Measurements from ENCODE around the gene TMEM169.

TMEM169 gene

DNA sequence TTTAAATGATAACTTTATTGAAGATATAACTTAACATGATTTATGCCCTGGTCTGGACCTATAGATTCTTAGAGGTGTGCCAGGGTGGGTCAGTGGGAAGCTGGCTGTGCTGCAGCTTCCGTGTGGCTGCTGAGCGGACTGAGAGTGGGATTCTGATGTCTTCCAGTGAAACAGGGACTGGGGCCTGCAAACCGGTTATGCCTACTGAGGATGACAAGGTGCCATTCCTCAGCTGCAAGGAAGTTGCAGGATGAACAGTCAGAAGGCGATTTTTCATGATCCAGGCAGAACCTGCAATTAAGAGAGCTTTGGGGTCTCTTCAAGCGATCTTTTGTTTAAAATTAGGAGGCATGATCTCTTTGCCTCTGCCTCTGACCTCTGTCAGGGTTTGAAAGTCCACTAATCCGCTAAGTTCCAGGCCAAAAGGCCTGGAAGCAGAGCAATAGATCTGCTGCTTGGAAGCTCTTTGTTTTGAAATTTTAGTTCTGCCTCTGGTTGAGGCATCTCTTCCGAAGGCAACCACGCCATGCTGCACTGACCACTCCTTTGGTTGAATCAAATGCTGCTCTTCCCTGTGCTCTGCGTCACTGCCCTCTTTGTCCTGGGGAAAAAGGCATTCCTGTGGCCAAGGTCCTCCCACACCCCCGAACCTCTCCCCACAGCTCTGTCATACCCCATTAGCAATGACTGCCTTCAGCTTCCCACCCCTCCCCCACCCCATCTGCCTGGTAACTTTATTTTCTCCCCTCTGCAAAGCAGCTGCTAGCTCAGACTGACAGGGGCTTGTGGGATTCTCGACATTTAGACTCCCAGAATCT is 2.0 kb downstream of the TMEM169 start:
- no peak for DNase-seq (ENCODE audit: extremely low read depth, low read depth)
- no peak overlapping the region for H3K4me3 ChIP-seq (replicated peaks; ENCODE audit: low read depth, low read length)
- TF ChIP-seq, protein P1, sequence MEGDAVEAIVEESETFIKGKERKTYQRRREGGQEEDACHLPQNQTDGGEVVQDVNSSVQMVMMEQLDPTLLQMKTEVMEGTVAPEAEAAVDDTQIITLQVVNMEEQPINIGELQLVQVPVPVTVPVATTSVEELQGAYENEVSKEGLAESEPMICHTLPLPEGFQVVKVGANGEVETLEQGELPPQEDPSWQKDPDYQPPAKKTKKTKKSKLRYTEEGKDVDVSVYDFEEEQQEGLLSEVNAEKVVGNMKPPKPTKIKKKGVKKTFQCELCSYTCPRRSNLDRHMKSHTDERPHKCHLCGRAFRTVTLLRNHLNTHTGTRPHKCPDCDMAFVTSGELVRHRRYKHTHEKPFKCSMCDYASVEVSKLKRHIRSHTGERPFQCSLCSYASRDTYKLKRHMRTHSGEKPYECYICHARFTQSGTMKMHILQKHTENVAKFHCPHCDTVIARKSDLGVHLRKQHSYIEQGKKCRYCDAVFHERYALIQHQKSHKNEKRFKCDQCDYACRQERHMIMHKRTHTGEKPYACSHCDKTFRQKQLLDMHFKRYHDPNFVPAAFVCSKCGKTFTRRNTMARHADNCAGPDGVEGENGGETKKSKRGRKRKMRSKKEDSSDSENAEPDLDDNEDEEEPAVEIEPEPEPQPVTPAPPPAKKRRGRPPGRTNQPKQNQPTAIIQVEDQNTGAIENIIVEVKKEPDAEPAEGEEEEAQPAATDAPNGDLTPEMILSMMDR (IDR thresholded peaks at IDR 0.05; ENCODE audit: low read depth, low read length, missing control alignments), result no peak

DNA sequence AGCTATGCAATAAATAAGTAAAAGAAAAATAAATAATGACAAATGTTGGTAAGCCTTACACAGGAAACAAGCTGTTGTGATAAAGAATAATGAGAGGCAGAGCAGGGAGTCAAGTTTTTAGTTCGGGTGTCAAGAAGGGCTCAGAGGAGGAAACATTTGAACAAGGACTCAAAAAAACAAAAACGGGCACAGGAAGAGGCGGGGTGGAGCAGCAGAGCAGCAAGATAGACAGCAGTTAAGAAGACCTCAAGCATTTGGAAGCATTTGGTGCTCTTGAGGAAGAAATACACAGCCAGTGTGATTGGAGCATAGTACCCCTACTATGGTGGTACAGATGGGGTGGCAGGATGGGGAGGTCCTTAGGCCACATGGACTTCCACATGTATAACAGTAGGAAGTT is 2.8 kb downstream of the TMEM169 start:
- TF ChIP-seq, protein P1 (IDR thresholded peaks at IDR 0.05; ENCODE audit: low read depth, low read length, missing control alignments), result no peak
- no peak for DNase-seq (ENCODE audit: extremely low read depth, low read depth)
- H3K4me3 ChIP-seq (replicated peaks; ENCODE audit: low read depth, low read length), result no peak overlapping the region

DNA sequence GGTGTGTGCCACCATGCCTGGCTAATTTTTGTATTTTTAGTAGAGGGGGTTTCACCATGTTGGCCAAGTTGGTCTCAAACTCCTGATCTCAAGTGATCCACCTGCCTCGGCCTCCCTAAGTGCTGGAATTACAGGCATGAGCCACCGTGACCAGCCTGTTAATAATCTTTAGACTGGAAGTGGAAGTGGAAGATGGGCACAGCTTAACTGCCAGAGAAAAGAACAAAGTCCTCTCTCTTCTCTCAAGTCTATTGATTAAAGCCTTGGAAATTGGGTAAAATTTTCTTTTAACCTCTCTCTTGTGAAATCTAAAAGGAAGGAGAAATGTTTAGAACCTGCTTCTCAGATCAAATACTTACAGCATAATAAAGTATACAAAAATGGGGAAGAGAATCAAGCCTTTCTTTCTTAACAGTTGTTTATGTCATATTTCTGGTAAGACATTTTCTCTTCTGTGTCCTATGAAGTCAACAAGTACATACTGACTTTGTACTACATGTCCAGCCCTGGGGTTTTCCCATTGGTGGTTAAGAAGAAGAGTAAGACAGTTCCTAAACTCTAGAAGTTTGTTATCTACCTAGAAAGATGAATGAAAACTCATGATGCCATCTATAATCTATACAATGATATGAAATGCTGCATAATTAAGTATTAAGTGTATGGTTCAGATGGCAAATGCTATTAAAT is 4.6 kb downstream of the TMEM169 start:
- no peak overlapping the region for H3K4me3 ChIP-seq (replicated peaks; ENCODE audit: low read depth, low read length)
- no peak for DNase-seq (ENCODE audit: extremely low read depth, low read depth)
- TF ChIP-seq, protein P1 (IDR thresholded peaks at IDR 0.05; ENCODE audit: low read depth, low read length, missing control alignments), result no peak

DNA sequence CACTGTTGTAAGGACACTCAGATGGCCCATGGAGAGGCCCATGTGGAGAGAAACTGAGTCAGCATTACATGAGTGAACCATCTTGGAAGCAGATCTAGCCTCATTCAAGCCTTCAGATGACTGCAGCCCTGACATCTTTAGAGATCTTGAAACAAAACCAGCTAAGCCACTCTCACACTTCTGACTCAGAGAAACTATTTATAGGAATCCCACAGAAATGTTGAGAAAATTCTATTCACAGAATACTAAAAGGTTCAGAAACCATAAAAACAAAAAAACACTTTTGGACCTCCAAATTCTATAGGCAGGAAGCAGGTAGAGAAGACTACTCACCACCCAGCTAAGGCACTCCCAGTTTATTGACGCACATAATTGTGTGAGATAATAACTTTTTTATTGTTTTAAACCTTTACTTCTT is 8.7 kb downstream of the TMEM169 start:
- no peak overlapping the region for H3K4me3 ChIP-seq (replicated peaks; ENCODE audit: low read depth, low read length)
- TF ChIP-seq, protein P1 (IDR thresholded peaks at IDR 0.05; ENCODE audit: low read depth, low read length, missing control alignments), result no peak
- DNase-seq (ENCODE audit: extremely low read depth, low read depth), result no peak

DNA sequence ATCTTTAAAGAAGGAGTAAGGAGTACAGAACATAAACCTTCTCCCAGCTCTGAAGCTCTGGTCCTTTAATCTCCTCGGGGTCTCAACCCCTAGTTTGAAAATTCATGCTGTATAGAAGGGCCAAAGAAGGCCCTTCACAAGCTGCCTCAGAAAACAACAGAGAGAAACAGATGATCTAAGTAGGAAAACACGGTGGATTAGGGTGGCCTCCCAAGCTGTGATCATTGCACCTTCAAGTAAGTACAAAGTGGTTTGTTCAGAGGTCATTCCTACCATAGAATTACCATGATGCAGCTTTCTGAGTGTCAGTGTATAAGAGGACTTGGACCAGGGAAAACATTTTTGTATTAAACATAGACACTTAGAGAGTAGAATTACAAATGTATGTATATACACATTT is 10.9 kb downstream of the TMEM169 start:
- DNase-seq (ENCODE audit: extremely low read depth, low read depth), result no peak
- H3K4me3 ChIP-seq (replicated peaks; ENCODE audit: low read depth, low read length), result no peak overlapping the region
- TF ChIP-seq, protein P1 (IDR thresholded peaks at IDR 0.05; ENCODE audit: low read depth, low read length, missing control alignments), result no peak

DNA sequence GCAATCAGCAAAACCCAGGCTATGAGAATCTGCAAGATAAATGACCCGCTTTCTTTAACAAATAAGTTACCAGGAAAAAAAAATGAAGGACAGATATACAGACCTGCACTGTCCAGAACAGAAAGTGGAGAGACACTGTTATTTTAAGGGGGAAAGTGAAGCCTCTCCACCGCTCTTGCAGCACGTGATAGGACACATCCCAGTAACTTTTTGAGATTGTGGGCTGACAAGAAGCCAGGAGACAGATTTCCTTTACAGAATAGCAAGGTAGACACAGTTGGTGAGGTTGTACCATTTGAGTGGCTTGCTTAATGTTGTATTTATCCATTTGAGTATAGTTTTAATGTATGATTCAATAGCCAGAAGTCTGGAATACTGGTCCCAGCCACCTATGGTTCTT is 13.0 kb downstream of the TMEM169 start:
- DNase-seq (ENCODE audit: extremely low read depth, low read depth), result no peak
- H3K4me3 ChIP-seq (replicated peaks; ENCODE audit: low read depth, low read length), result no peak overlapping the region
- TF ChIP-seq, protein P1 (IDR thresholded peaks at IDR 0.05; ENCODE audit: low read depth, low read length, missing control alignments), result no peak
